Measurements from ENCODE around the gene DMPK.

- no peak for TF ChIP-seq CTCF (IDR thresholded peaks at IDR 0.05; ENCODE audit: low read depth, low read length)
- no peak for TF ChIP-seq EZH2phosphoT487 (IDR thresholded peaks at IDR 0.05; ENCODE audit: low read depth)
Measured at GRCh38 chr19:45825917-45826893, 43.9 kb upstream of the DMPK start.
